ENCODE data around the gene SELP. TPM values are rescaled to one million over a fixed set of nuclear protein-coding genes. Genes with fewer than 3 reads are reported as not detected.

SELP gene
- total RNA-seq, 1 experiment from 2014 or later = not detected

GRCh38 chr1:169586395-169587255 lies 43.3 kb downstream of the SELP start, which contains the start of gene F5:
Gene F5 (minus strand): TSS chr1:169586481. CDS start chr1:169586386, 95 bp downstream.
- no TSS peak for BruUV-seq (replicated peaks)
- Histone ChIP-seq H3K4me3 (ENCODE audit: low read depth, low read length) (peak within 1 kb of the TSS; percentile 23; the same call in 1 of the 2 replicates), H3K9me3 (no peaks in the 10 kb centered on the region), H3K27me3 (replicated peaks; ENCODE audit: control insufficient read depth, insufficient read depth, low read length) (no peaks in the 10 kb centered on the region), H3K36me3 (ENCODE audit: control insufficient read depth, insufficient read depth, low read length) (no peaks in the 10 kb centered on the region), H3K4me1 (peaks cover 6% of the 10 kb centered on the region; the same call in 1 of the 2 replicates)
- intact Hi-C loops (cut with micrococcal nuclease; ENCODE audit: unreplicated experiment) = loop anchor here (1.0 kb wide), 1 partner anchor 36 kb away; no protein-coding TSS in a partner anchor
- Mint-ChIP-seq H3K36me3 (ENCODE audit: insufficient read depth, unreplicated experiment) (no peaks in the 10 kb centered on the region), H3K27me3 (ENCODE audit: insufficient read depth, unreplicated experiment) (no peaks in the 10 kb centered on the region), H3K9me3 (ENCODE audit: unreplicated experiment) (no peaks in the 10 kb centered on the region), H3K27ac (ENCODE audit: unreplicated experiment) (no peak within 1 kb of the TSS), H3K4me3 (ENCODE audit: unreplicated experiment) (peak within 1 kb of the TSS; percentile 54), H3K4me1 (ENCODE audit: low read depth, unreplicated experiment) (peaks cover 5% of the 10 kb centered on the region)
- TF ChIP-seq, protein P1, sequence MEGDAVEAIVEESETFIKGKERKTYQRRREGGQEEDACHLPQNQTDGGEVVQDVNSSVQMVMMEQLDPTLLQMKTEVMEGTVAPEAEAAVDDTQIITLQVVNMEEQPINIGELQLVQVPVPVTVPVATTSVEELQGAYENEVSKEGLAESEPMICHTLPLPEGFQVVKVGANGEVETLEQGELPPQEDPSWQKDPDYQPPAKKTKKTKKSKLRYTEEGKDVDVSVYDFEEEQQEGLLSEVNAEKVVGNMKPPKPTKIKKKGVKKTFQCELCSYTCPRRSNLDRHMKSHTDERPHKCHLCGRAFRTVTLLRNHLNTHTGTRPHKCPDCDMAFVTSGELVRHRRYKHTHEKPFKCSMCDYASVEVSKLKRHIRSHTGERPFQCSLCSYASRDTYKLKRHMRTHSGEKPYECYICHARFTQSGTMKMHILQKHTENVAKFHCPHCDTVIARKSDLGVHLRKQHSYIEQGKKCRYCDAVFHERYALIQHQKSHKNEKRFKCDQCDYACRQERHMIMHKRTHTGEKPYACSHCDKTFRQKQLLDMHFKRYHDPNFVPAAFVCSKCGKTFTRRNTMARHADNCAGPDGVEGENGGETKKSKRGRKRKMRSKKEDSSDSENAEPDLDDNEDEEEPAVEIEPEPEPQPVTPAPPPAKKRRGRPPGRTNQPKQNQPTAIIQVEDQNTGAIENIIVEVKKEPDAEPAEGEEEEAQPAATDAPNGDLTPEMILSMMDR (IDR thresholded peaks at IDR 0.05; ENCODE audit: insufficient read depth in 1 of 2, low read depth in 1 of 2, low read length in 1 of 2, severe bottlenecking in 1 of 2, unreplicated experiment in 1 of 2) = peak; percentile 43 to 64
- POLR2A ChIA-PET = interaction anchor here (0.7 to 0.8 kb wide), 2 partner anchors 21 to 208 kb away, joined by 3 read pairs; partner anchors contain the start of gene METTL18
- CTCF ChIA-PET = interaction anchor here (0.6 to 1.6 kb wide), 7 partner anchors 21 to 223 kb away, joined by 3 to 11 read pairs (median 7); no protein-coding TSS in a partner anchor
- DNase-seq = peak; percentile 75 to 80

GRCh38 chr1:169586067-169586394 lies 43.9 kb downstream of the SELP start:
- Mint-ChIP-seq H3K36me3 (ENCODE audit: insufficient read depth, unreplicated experiment) (no peaks in the 10 kb centered on the region), H3K4me1 (ENCODE audit: low read depth, unreplicated experiment) (peaks cover 5% of the 10 kb centered on the region), H3K27ac (ENCODE audit: unreplicated experiment) (no peak overlapping the region), H3K4me3 (ENCODE audit: unreplicated experiment) (peak overlapping the region; percentile 54), H3K9me3 (ENCODE audit: unreplicated experiment) (no peaks in the 10 kb centered on the region), H3K27me3 (ENCODE audit: insufficient read depth, unreplicated experiment) (no peaks in the 10 kb centered on the region)
- H3K4me3 ChIP-seq (ENCODE audit: low read depth, low read length) = peak overlapping the region; percentile 23; the same call in 1 of the 2 replicates
- no peaks in the 10 kb centered on the region for H3K27me3 ChIP-seq (replicated peaks; ENCODE audit: control insufficient read depth, insufficient read depth, low read length)
- peaks cover 6% of the 10 kb centered on the region; the same call in 1 of the 2 replicates for H3K4me1 ChIP-seq
- TF ChIP-seq, protein P1 (IDR thresholded peaks at IDR 0.05; ENCODE audit: insufficient read depth in 1 of 2, low read depth in 1 of 2, low read length in 1 of 2, severe bottlenecking in 1 of 2, unreplicated experiment in 1 of 2) = no peak
- ChIA-PET CTCF (interaction anchor here (0.6 to 1.6 kb wide), 7 partner anchors 20 to 224 kb away, joined by 3 to 11 read pairs (median 7); no protein-coding TSS in a partner anchor), POLR2A (no interaction called here)
- BruUV-seq (replicated peaks) = no TSS peak
- H3K36me3 ChIP-seq (ENCODE audit: control insufficient read depth, insufficient read depth, low read length) = no peaks in the 10 kb centered on the region
- DNase-seq = no peak
- intact Hi-C loops (cut with micrococcal nuclease; ENCODE audit: unreplicated experiment) = loop anchor here (1.0 kb wide), 1 partner anchor 36 kb away; no protein-coding TSS in a partner anchor
- H3K9me3 ChIP-seq = no peaks in the 10 kb centered on the region

DNA sequence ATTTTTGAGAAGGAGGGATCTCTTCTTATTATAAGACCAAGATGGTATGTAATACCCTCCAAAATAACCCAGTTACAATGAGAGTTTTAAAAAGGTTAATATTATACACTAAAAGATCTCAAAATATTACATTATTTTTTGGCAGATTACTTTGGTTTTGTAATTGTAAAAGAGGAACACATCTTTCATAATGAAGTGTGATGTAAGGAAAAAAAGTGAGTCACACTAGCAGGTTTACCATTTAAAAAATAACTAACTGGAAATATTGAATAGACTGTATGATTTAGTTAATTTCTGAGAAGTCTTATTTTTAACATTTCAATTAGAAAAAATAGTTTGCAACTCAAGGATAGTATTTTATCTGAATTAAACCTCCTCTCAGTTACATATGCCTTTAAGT lies 44.7 kb downstream of the SELP start:
- no peak overlapping the region for H3K27ac Mint-ChIP-seq (ENCODE audit: unreplicated experiment)
- Histone ChIP-seq H3K36me3 (ENCODE audit: control insufficient read depth, insufficient read depth, low read length) (no peaks in the 10 kb centered on the region), H3K27me3 (replicated peaks; ENCODE audit: control insufficient read depth, insufficient read depth, low read length) (no peaks in the 10 kb centered on the region), H3K4me3 (ENCODE audit: low read depth, low read length) (no peak overlapping the region), H3K4me1 (peaks cover 6% of the 10 kb centered on the region; the same call in 1 of the 2 replicates), H3K9me3 (no peaks in the 10 kb centered on the region)
- no peaks in the 10 kb centered on the region for H3K9me3 Mint-ChIP-seq (ENCODE audit: unreplicated experiment)
- ChIA-PET CTCF (no interaction called here), POLR2A (no interaction called here)
- H3K4me3 Mint-ChIP-seq (ENCODE audit: unreplicated experiment) = no peak overlapping the region
- BruUV-seq (replicated peaks) = no TSS peak
- intact Hi-C loops (cut with micrococcal nuclease; ENCODE audit: unreplicated experiment) = no loop called here
- TF ChIP-seq, protein P1 (IDR thresholded peaks at IDR 0.05; ENCODE audit: insufficient read depth in 1 of 2, low read depth in 1 of 2, low read length in 1 of 2, severe bottlenecking in 1 of 2, unreplicated experiment in 1 of 2) = no peak
- DNase-seq = no peak
- H3K27me3 Mint-ChIP-seq (ENCODE audit: insufficient read depth, unreplicated experiment) = no peaks in the 10 kb centered on the region
- no peaks in the 10 kb centered on the region for H3K36me3 Mint-ChIP-seq (ENCODE audit: insufficient read depth, unreplicated experiment)
- H3K4me1 Mint-ChIP-seq (ENCODE audit: low read depth, unreplicated experiment) = peaks cover 5% of the 10 kb centered on the region

All from Caco-2 (cell line).